ENCODE data around the gene DPP10. TPM values are rescaled to one million over a fixed set of nuclear protein-coding genes. Genes with fewer than 3 reads are reported as not detected.

Gene DPP10
- total RNA-seq, 1 donor from 2014 or later, result 1.1 TPM

DNA sequence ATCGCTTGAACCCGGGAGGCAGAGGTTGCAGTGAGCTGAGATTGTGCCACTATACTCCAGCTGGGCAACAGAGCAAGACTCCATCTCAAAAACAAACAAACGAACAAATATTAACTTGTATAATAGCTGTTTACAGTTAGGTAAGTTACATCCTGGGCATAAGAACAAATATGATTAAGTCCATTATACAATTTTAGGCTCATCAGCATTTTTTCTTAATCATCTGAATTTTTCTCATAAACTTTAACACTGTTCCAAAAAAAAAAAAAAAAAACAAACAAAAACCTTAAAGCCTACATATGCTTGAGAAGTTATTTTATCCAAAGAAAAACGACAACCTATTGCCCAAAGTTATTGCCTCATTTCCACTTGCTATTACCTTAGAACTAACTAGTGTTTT is 1042.5 kb downstream of the DPP10 start:
- Mint-ChIP-seq H3K27me3 (ENCODE audit: low read depth, unreplicated experiment) (no peaks in the 10 kb centered on the region), H3K4me3 (ENCODE audit: unreplicated experiment) (no peak overlapping the region), H3K9me3 (ENCODE audit: unreplicated experiment) (no peaks in the 10 kb centered on the region), H3K36me3 (ENCODE audit: low read depth, unreplicated experiment) (no peaks in the 10 kb centered on the region), H3K4me1 (ENCODE audit: low read depth, unreplicated experiment) (no peaks in the 10 kb centered on the region), H3K27ac (ENCODE audit: unreplicated experiment) (no peak overlapping the region)
- no peaks in the 10 kb centered on the region for H4K20me1 ChIP-seq (ENCODE audit: insufficient read depth, low read length)
- H3K9ac ChIP-seq (ENCODE audit: low read length), result no peak overlapping the region
- no peak overlapping the region for H3K4me3 ChIP-seq (ENCODE audit: insufficient read depth, low read depth, low read length)
- no peak overlapping the region for H2AFZ ChIP-seq (ENCODE audit: low read depth, low read length)
- FAIRE-seq (no peak), DNase-seq (ENCODE audit: low read depth) (no peak)
- no peak overlapping the region for H3K4me2 ChIP-seq (ENCODE audit: low read length)
- H3K36me3 ChIP-seq (ENCODE audit: insufficient read depth, low read length), result no peaks in the 10 kb centered on the region
- H3K4me1 ChIP-seq (ENCODE audit: insufficient read depth, low read length), result no peaks in the 10 kb centered on the region
- no peak for TF ChIP-seq EZH2 (IDR thresholded peaks at IDR 0.05; ENCODE audit: insufficient read depth, low read length)
- TF ChIP-seq, protein P1, sequence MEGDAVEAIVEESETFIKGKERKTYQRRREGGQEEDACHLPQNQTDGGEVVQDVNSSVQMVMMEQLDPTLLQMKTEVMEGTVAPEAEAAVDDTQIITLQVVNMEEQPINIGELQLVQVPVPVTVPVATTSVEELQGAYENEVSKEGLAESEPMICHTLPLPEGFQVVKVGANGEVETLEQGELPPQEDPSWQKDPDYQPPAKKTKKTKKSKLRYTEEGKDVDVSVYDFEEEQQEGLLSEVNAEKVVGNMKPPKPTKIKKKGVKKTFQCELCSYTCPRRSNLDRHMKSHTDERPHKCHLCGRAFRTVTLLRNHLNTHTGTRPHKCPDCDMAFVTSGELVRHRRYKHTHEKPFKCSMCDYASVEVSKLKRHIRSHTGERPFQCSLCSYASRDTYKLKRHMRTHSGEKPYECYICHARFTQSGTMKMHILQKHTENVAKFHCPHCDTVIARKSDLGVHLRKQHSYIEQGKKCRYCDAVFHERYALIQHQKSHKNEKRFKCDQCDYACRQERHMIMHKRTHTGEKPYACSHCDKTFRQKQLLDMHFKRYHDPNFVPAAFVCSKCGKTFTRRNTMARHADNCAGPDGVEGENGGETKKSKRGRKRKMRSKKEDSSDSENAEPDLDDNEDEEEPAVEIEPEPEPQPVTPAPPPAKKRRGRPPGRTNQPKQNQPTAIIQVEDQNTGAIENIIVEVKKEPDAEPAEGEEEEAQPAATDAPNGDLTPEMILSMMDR (IDR thresholded peaks at IDR 0.05; ENCODE audit: insufficient read depth, low read depth, low read length), result no peak
- no peak overlapping the region for H3K27ac ChIP-seq (ENCODE audit: low read depth, low read length)
- no peaks in the 10 kb centered on the region for H3K79me2 ChIP-seq (ENCODE audit: insufficient read depth, low read length)
- H3K9me3 ChIP-seq (ENCODE audit: insufficient read depth, low read depth, low read length), result no peaks in the 10 kb centered on the region
- H3K27me3 ChIP-seq (ENCODE audit: insufficient read depth, low read length), result no peaks in the 10 kb centered on the region

DNA sequence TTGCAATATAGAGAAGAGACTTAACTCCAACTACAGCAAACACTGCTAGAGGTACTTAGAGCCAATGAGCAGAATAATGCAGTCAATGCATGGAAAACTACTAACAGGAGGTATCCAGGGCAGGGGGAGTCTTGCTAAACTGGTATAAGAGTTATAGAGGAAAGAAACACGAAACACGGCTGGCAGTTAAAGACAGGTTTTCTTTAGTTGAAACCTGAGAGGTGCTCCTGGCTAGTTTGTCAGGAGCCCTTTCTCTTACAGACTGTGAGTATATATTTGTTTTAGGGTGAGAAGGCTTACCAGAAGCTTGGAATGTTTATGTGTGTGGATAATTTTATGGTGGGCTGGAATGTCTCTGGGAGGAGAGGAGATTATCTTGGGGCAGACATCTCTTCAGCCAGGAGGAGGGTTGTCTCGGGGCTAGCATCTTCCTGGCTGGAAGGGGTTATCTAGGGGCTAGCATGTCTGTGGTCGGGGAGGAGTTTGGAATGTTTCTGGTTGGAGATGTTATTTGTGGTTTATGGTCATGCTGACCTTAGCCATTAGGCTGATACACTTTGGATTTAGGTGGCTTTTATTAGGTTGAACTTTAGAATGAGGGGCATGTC is 1048.8 kb downstream of the DPP10 start:
- Mint-ChIP-seq H3K36me3 (ENCODE audit: low read depth, unreplicated experiment) (no peaks in the 10 kb centered on the region), H3K27ac (ENCODE audit: unreplicated experiment) (no peak overlapping the region), H3K27me3 (ENCODE audit: low read depth, unreplicated experiment) (no peaks in the 10 kb centered on the region), H3K9me3 (ENCODE audit: unreplicated experiment) (no peaks in the 10 kb centered on the region), H3K4me1 (ENCODE audit: low read depth, unreplicated experiment) (no peaks in the 10 kb centered on the region), H3K4me3 (ENCODE audit: unreplicated experiment) (no peak overlapping the region)
- no peak overlapping the region for H3K4me2 ChIP-seq (ENCODE audit: low read length)
- peaks cover 2% of the 10 kb centered on the region for H3K9me3 ChIP-seq (ENCODE audit: insufficient read depth, low read depth, low read length)
- H3K4me1 ChIP-seq (ENCODE audit: insufficient read depth, low read length), result no peaks in the 10 kb centered on the region
- H2AFZ ChIP-seq (ENCODE audit: low read depth, low read length), result no peak overlapping the region
- H4K20me1 ChIP-seq (ENCODE audit: insufficient read depth, low read length), result no peaks in the 10 kb centered on the region
- TF ChIP-seq EZH2 (IDR thresholded peaks at IDR 0.05; ENCODE audit: insufficient read depth, low read length), result no peak
- TF ChIP-seq, protein P1 (IDR thresholded peaks at IDR 0.05; ENCODE audit: insufficient read depth, low read depth, low read length), result no peak
- H3K27me3 ChIP-seq (ENCODE audit: insufficient read depth, low read length), result no peaks in the 10 kb centered on the region
- no peak overlapping the region for H3K27ac ChIP-seq (ENCODE audit: low read depth, low read length)
- FAIRE-seq (no peak), DNase-seq (ENCODE audit: low read depth) (no peak)
- no peak overlapping the region for H3K4me3 ChIP-seq (ENCODE audit: insufficient read depth, low read depth, low read length)
- H3K36me3 ChIP-seq (ENCODE audit: insufficient read depth, low read length), result no peaks in the 10 kb centered on the region
- H3K9ac ChIP-seq (ENCODE audit: low read length), result no peak overlapping the region
- H3K79me2 ChIP-seq (ENCODE audit: insufficient read depth, low read length), result no peaks in the 10 kb centered on the region

DNA sequence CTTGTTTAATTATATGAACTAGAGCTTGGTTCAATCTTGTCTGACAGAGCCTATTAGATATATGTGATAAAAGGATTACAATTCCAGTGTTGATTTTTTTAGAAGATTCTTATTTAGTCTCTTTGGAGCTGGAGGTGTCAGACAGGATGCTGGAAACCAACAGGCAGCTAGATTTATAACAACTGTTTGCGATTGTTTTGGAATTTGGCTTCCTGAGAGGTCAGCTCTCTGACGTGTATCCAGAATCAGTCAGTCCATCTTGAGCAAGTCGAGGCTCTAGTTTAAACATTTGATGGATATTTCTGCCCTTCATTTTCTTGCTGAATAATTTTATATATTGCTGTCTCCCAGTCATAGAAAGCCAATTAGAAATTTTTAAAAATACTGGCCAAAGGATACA is 1062.9 kb downstream of the DPP10 start:
- Mint-ChIP-seq H3K27ac (ENCODE audit: unreplicated experiment) (no peak overlapping the region), H3K27me3 (ENCODE audit: low read depth, unreplicated experiment) (no peaks in the 10 kb centered on the region), H3K9me3 (ENCODE audit: unreplicated experiment) (no peaks in the 10 kb centered on the region), H3K36me3 (ENCODE audit: low read depth, unreplicated experiment) (no peaks in the 10 kb centered on the region), H3K4me3 (ENCODE audit: unreplicated experiment) (no peak overlapping the region), H3K4me1 (ENCODE audit: low read depth, unreplicated experiment) (no peaks in the 10 kb centered on the region)
- Histone ChIP-seq H3K27me3 (ENCODE audit: insufficient read depth, low read length) (no peaks in the 10 kb centered on the region), H3K79me2 (ENCODE audit: insufficient read depth, low read length) (no peaks in the 10 kb centered on the region), H2AFZ (ENCODE audit: low read depth, low read length) (no peak overlapping the region), H3K4me2 (ENCODE audit: low read length) (no peak overlapping the region), H3K9ac (ENCODE audit: low read length) (no peak overlapping the region), H3K9me3 (ENCODE audit: insufficient read depth, low read depth, low read length) (no peaks in the 10 kb centered on the region), H3K4me1 (ENCODE audit: insufficient read depth, low read length) (no peaks in the 10 kb centered on the region), H3K4me3 (ENCODE audit: insufficient read depth, low read depth, low read length) (no peak overlapping the region), H3K27ac (ENCODE audit: low read depth, low read length) (no peak overlapping the region), H4K20me1 (ENCODE audit: insufficient read depth, low read length) (no peaks in the 10 kb centered on the region), H3K36me3 (ENCODE audit: insufficient read depth, low read length) (no peaks in the 10 kb centered on the region)
- FAIRE-seq (no peak), DNase-seq (ENCODE audit: low read depth) (no peak)
- TF ChIP-seq EZH2 (IDR thresholded peaks at IDR 0.05; ENCODE audit: insufficient read depth, low read length), result no peak
- TF ChIP-seq, protein P1 (IDR thresholded peaks at IDR 0.05; ENCODE audit: insufficient read depth, low read depth, low read length), result no peak
